HG02610 (cell line): ENCODE results near the gene BRMS1L.

Experiments
- ATAC-seq: cut with Tn5 transposase; IDR thresholded peaks from one replicate; pipeline ENCODE4 v1.9.1; 2021; ENCODE audit warnings: mild to moderate bottlenecking, moderate library complexity; ENCODE audit not compliant: unreplicated experiment

BRMS1L gene

GRCh38 chr14:35865611-35866324 lies 39.6 kb downstream of the BRMS1L start:
- ATAC-seq, result no peak

DNA sequence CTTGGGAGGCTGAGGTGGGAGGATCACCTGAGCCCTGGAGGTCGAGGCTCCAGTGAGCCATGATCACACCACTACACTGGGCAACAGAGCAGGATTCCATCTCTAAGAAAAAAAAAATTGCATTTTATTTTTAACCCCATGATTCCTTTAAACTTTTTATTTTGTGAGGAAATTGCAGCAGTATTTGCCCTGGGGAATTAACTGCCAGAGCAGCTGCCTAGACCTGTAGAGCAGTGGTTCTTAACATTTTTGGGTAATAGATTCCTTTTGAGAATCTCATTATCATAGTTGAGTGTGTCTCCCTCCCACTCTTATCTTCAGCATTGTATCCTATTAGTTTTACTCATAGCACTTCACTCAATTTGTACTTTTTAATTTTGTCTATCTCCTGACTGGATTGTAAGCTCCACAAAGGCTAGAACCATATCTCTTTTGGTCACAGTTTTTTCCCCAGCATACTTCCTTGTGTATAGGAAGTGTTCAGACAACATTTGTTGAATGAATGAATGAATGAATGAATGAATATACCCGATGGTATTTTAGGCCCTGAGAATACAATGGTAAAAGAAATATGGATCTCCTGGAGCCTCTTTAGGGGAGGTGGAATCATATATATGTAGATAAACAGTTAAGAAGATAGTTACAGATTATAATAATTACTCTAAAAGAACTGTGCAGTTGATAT lies 40.6 kb downstream of the BRMS1L start:
- no peak for ATAC-seq

DNA sequence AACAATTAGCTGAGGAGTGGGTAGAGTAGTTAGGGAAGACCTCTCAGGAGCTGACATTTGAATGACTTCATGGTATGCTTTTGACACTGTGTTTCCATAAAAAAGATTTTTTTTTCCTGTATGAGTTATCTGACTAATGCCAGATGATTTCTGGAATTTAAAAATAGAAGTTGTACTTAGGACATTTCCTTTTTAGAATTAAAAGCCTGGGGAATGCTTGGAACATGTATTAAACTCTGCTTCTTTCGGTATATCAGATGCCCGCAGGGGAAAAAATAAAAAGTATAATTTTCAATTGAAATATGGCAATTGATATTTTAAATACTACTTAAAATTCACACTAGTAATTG lies 41.1 kb downstream of the BRMS1L start:
- no peak for ATAC-seq

- ATAC-seq, result no peak
These were observed 49.2 kb downstream of the BRMS1L start for GRCh38 chr14:35875296-35875695.

DNA sequence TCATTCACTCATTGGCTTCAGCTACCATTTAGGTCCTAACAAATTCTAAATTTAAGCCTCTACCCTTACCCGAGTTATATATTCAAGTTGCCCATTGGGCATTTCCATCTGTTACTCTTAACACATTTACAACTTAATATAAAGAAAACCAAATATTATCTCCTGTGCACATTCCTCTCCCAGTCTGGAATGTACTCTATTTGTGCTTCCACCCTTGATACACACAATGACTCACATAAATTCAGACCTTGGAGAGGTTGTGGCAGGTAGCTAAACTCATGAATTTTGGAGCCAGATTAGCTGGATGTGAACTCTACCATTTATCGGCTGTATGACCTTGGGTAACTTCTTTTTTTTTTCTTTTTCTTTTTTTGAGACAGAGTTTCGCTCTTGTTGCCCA lies 51.1 kb downstream of the BRMS1L start:
- ATAC-seq, result no peak

- ATAC-seq, result no peak
These were observed 52.4 kb downstream of the BRMS1L start for GRCh38 chr14:35878272-35879150.

GRCh38 chr14:35879151-35879648 lies 53.1 kb downstream of the BRMS1L start:
- ATAC-seq, result no peak

GRCh38 chr14:35879654-35880249 lies 53.6 kb downstream of the BRMS1L start:
- no peak for ATAC-seq

DNA sequence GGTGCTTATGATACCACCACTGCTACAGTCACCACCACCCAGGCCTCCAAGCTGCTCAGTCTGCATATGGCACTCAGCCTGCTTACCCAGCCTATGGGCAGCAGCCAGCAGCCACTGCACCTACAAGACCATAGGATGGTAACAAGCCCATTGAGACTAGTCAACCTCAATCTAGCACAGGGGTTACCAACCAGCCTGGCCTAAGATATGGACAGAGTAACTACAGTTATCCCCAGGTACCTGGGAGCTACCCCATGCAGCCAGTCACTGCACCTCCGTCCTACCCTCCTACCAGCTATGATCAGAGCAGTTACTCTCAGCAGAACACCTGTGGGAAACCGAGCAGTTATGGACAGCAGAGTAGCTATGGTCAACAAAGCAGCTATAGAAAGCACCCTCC lies 55.1 kb downstream of the BRMS1L start:
- ATAC-seq, result no peak

- no peak for ATAC-seq
These were observed 57.6 kb downstream of the BRMS1L start for GRCh38 chr14:35883677-35884293.

DNA sequence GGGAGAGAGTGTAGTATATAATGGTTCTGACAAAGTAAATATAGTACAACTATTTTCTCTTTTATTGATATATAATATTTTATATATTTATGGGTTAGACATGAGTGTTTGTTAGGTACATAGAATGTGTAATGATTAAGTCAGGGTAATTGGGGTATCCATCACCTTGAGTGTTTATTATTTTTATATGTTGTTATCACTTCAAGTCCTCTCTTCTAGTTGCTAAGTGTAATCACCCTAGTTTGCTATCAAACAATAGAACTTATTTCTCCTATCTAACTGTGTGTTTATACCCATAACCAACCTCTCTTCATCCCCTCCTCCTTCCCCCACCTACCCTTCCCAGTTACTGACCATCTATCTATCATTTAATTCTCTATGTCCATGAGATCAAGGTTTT lies 64.2 kb downstream of the BRMS1L start:
- no peak for ATAC-seq

- no peak for ATAC-seq
These were observed 69.1 kb downstream of the BRMS1L start for GRCh38 chr14:35895256-35895655.

DNA sequence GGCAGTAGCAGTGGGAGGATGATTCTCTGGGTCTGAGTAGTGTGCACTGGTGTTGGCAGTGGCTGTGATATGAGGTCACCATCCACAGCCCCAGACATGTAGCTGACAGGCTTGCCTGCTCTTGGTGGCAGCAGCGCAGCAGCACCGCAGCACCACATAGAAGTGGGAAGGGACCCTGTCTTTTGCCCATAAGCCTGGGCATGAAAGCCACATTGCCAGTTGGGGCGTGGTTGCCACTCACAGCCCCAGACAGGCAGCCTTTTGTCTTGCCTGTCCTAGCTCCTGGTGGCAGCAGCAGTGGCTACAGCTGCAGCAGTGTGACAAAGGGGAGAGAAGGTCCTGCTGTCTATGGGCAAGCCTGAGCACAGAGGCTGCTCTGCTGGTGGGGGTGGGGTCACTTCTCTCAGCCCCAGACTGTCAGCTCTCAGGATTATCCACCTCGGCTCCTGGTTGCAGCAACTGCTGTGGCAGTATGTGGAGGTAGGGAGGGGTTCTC lies 71.5 kb downstream of the BRMS1L start:
- ATAC-seq, result no peak

DNA sequence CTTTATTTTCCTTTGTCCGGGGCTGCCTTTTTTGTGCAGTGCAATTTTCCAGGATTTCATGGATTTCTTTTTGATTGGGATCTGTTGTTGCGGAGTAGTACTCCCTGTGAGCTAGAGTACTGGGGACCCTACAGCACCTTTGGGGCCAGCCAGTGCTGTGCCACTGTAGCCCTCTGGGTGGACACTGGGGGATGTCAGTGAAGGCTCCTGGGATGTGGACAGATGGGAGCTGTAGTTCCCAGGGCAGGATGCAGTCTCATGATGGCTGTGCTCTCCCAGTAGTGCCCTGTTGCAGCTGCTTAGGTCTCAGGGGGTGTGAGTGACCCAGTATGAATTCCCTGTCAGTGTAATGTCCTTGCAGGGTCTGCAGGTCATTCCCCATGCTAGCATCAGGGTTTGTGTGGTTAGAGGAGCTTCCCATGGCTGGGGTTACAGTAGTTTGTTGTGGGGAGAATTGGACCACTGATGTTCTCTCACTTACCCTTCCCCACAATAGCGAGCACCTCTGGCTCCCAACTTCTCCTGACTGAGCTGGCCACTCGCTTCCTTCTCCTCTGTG lies 72.2 kb downstream of the BRMS1L start:
- no peak for ATAC-seq

DNA sequence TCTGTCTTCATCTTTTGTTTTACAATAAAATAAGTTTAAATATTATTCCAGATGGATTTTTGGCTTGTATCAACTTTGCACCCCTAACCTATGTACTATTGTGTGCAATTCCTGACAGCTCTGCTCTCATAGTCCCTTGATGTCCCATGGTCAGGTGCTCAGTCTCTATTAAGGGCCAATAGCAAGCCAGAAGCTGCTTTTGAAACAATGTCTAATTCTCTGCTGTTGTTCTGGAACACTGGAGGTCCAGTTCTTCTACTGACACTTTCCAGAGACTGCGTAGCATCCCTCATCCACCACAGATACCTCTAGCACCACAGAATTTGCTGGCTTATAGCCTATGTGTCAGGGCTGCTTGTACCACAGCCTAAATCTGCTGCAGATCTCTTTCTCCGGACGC lies 74.6 kb downstream of the BRMS1L start:
- ATAC-seq, result no peak

GRCh38 chr14:35909665-35910064 lies 83.5 kb downstream of the BRMS1L start:
- ATAC-seq, result no peak

DNA sequence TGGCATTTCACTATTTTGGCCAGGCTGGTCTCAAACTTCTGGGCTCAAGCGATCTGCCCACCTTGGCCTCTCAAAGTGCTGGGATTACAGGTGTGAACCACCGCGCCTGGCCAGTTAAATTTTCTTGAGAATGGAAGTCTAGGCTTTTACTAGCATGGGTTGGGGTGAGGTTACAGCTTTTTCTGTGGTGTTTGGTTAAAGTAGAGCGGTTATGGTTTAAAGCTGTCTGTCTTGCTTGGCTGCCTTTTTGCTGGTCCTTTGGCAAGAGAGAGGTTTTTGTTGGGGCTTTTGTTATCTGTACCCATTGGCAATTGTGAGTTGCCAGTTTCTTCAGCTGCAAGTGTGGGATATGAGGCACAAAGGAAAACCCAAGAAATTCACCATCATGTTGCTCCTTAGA lies 84.1 kb downstream of the BRMS1L start:
- no peak for ATAC-seq

DNA sequence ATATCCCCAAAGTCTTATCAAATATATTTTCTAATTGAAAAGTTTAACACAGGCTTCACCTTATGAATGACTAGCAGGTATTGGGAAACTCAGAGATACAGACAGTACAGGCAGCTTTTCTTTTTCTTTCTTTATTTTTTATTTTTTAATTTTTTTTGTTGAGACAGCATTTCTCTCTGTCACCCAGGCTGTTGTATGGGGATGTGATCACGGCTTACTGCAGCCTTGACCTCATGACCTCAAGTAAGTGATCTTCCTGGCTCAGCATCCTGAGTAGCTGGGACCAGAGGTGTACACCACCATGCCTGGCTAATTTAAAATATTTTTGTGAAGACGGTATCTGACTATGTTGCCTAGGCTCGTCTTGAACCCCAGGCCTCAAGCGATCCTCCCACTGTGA lies 85.0 kb downstream of the BRMS1L start:
- ATAC-seq, result no peak

DNA sequence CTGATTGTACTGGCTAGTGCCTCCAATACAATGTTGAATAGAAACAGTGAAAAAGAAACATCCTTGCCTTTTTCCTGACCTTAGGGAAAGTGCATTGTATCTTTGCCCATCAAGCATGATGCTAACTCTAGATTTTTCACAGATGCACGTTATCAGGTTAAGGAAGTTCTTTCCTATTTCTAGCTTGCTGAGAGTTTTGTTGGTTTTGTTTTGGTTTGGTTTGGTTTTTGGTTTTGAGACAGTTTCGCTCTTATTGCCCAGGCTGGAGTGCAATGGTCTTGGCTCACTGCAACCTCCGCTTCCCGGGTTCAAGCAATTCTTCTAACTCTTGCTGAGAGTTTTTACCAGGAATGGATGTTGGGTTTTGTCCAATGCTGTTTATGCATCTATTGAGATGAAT lies 89.0 kb downstream of the BRMS1L start:
- ATAC-seq, result no peak

GRCh38 chr14:35915775-35916174 lies 89.6 kb downstream of the BRMS1L start:
- no peak for ATAC-seq
